C4-2B (cell line): ENCODE data around the gene DUSP9.
A peak's percentile ranks its signal among the peaks of the same experiment; 100 is the strongest.

Experiments used
- CTCF ChIP-seq: fragments of 450-650 bp; conservative IDR thresholded peaks from 2 replicates; pipeline ENCODE4 v1.5.1; 2017; ENCODE audit warnings: mild to moderate bottlenecking
- ZFX ChIP-seq: fragments of 450-650 bp; IDR thresholded peaks from 2 replicates; pipeline ENCODE4 v1.6.1; 2017

- peak; percentile 82 for TF ChIP-seq CTCF
- TF ChIP-seq ZFX = no peak
These were observed 22.3 kb downstream of the DUSP9 start for GRCh38 chrX:153669174-153669890.
